H9 (cell line): ENCODE results near the gene DCX. TPM values are rescaled to one million over a fixed set of nuclear protein-coding genes. Genes with fewer than 3 reads are reported as not detected.

Experiments used
- DNase-seq: peaks from one replicate; pipeline ENCODE4 v3.0.0-alpha.2; 2017
- H2AFZ ChIP-seq: one replicate; pipeline ENCODE4 v1.6.1; 2013; ENCODE audit warnings: mild to moderate bottlenecking, low read length, control low read depth, moderate library complexity
- H2AK5ac ChIP-seq: 2 replicates; pipeline ENCODE4 v1.6.1; 2013; ENCODE audit warnings: low read length, control low read depth, mixed read lengths; ENCODE audit not compliant: insufficient read length
- H2BK120ac ChIP-seq: one replicate; pipeline ENCODE4 v1.6.1; 2013; ENCODE audit warnings: low read depth, mild to moderate bottlenecking, low read length, control low read depth, inconsistent platforms; ENCODE audit not compliant: poor library complexity, severe bottlenecking
- H2BK12ac ChIP-seq: 2 replicates; pipeline ENCODE4 v1.6.1; 2013; ENCODE audit warnings: low read length, control low read depth, mixed read lengths, low read depth; ENCODE audit not compliant: insufficient read length
- H2BK15ac ChIP-seq: 2 replicates; pipeline ENCODE4 v1.6.1; 2013; ENCODE audit warnings: low read depth, low read length, control low read depth
- H2BK20ac ChIP-seq: one replicate; pipeline ENCODE4 v1.6.1; 2013; ENCODE audit warnings: low read depth, mild to moderate bottlenecking, low read length, control low read depth, inconsistent platforms; ENCODE audit not compliant: poor library complexity, severe bottlenecking
- H2BK5ac ChIP-seq: 2 replicates; pipeline ENCODE4 v1.6.1; 2013; ENCODE audit warnings: low read length, control low read depth, mixed read lengths; ENCODE audit not compliant: insufficient read length
- H3K14ac ChIP-seq: 2 replicates; pipeline ENCODE4 v1.6.1; 2013; ENCODE audit warnings: low read length, control low read depth; ENCODE audit not compliant: insufficient read depth
- H3K18ac ChIP-seq: 2 replicates; pipeline ENCODE4 v1.6.1; 2013; ENCODE audit warnings: low read depth, mild to moderate bottlenecking, mixed read lengths, low read length, control low read depth; ENCODE audit not compliant: insufficient read length
- H3K23ac ChIP-seq: 2 replicates; pipeline ENCODE4 v1.6.1; 2013; ENCODE audit warnings: low read length, control low read depth, mixed read lengths, low read depth; ENCODE audit not compliant: insufficient read length
- H3K23me2 ChIP-seq: 2 replicates; pipeline ENCODE4 v1.6.1; 2013; ENCODE audit warnings: low read depth, mild to moderate bottlenecking, mixed read lengths, low read length, control low read depth; ENCODE audit not compliant: insufficient read length, poor library complexity, severe bottlenecking
- H3K27ac ChIP-seq: 2 replicates; pipeline ENCODE4 v1.5.1; 2013; ENCODE audit warnings: low read length, control low read depth, mixed read lengths, low read depth; ENCODE audit not compliant: insufficient read length
- H3K27me3 ChIP-seq: 2 replicates; pipeline ENCODE4 v1.6.1; 2013; ENCODE audit warnings: low read length, control low read depth, inconsistent platforms; ENCODE audit not compliant: insufficient read depth
- H3K4ac ChIP-seq: 2 replicates; pipeline ENCODE4 v1.6.1; 2013; ENCODE audit warnings: low read depth, mild to moderate bottlenecking, control low read depth, inconsistent platforms, low read length, moderate library complexity
- H3K4me1 ChIP-seq: 2 replicates; pipeline ENCODE4 v1.6.1; 2013; ENCODE audit warnings: low read length, control low read depth, inconsistent platforms; ENCODE audit not compliant: insufficient read depth
- H3K4me2 ChIP-seq: 2 replicates; pipeline ENCODE4 v1.6.1; 2013; ENCODE audit warnings: low read length, control low read depth, mixed read lengths; ENCODE audit not compliant: insufficient read length, insufficient read depth
- H3K56ac ChIP-seq: 2 replicates; pipeline ENCODE4 v1.6.1; 2013; ENCODE audit warnings: low read depth, mild to moderate bottlenecking, mixed read lengths, low read length, control low read depth; ENCODE audit not compliant: insufficient read length
- H3K79me1 ChIP-seq: 2 replicates; pipeline ENCODE4 v1.6.1; 2013; ENCODE audit warnings: low read depth, mild to moderate bottlenecking, moderate library complexity, low read length, control low read depth, inconsistent platforms; ENCODE audit not compliant: insufficient read depth, poor library complexity, severe bottlenecking
- H3K79me2 ChIP-seq: 2 replicates; pipeline ENCODE4 v1.6.1; 2013; ENCODE audit warnings: low read length, control low read depth, inconsistent platforms; ENCODE audit not compliant: insufficient read depth
- H3K9ac ChIP-seq: 2 replicates; pipeline ENCODE4 v1.6.1; 2013; ENCODE audit warnings: low read length, control low read depth, mixed read lengths; ENCODE audit not compliant: insufficient read length; ENCODE audit errors: extremely low read depth
- H3K9me3 ChIP-seq: one replicate; pipeline ENCODE4 v1.6.1; 2013; ENCODE audit warnings: low read depth, low read length, inconsistent platforms; ENCODE audit not compliant: control insufficient read depth
- H3T11ph ChIP-seq: one replicate; pipeline ENCODE4 v1.6.1; 2013; ENCODE audit warnings: mild to moderate bottlenecking, low read length, control low read depth, inconsistent platforms
- H4K20me1 ChIP-seq: one replicate; pipeline ENCODE4 v1.6.1; 2013; ENCODE audit not compliant: control insufficient read depth, insufficient read length, insufficient read depth
- H4K5ac ChIP-seq: 2 replicates; pipeline ENCODE4 v1.6.1; 2013; ENCODE audit warnings: low read depth, mild to moderate bottlenecking, mixed read lengths, low read length, control low read depth; ENCODE audit not compliant: insufficient read length
- H4K8ac ChIP-seq: replicated peaks from 2 replicates; pipeline ENCODE4 v1.6.1; 2013; ENCODE audit warnings: low read length, control low read depth, mixed read lengths, low read depth; ENCODE audit not compliant: insufficient read length
- H4K91ac ChIP-seq: 2 replicates; pipeline ENCODE4 v1.6.1; 2013; ENCODE audit warnings: low read depth, mild to moderate bottlenecking, moderate library complexity, mixed read lengths, low read length, control low read depth; ENCODE audit not compliant: insufficient read length
- H3K27ac Mint-ChIP-seq, 3 experiments: 2 replicates in 2 of 3; 3 replicates in 1 of 3; pipeline ENCODE4 v1.8.0; 2020 to 2021; ENCODE audit warnings: mixed read lengths in 3 of 3, mild to moderate bottlenecking in 1 of 3, moderate library complexity in 1 of 3
- H3K27me3 Mint-ChIP-seq: 2 replicates; pipeline ENCODE4 v1.8.0; 2021; ENCODE audit warnings: low read depth, mild to moderate bottlenecking, moderate library complexity, mixed read lengths
- H3K36me3 Mint-ChIP-seq, 3 experiments: 2 replicates in 2 of 3; 3 replicates in 1 of 3; pipeline ENCODE4 v1.8.0; 2020 to 2021; ENCODE audit warnings: low read depth in 3 of 3, mixed read lengths in 3 of 3; ENCODE audit not compliant: insufficient read depth in 1 of 3
- H3K4me1 Mint-ChIP-seq, 2 experiments: 2 replicates each; pipeline ENCODE4 v1.8.0; 2020; ENCODE audit warnings: mixed read lengths in 2 of 2
- H3K4me3 Mint-ChIP-seq, 2 experiments: 2 replicates in 1 of 2; 3 replicates in 1 of 2; pipeline ENCODE4 v1.8.0; 2020 to 2021; ENCODE audit warnings: mild to moderate bottlenecking in 2 of 2, mixed read lengths in 2 of 2, moderate library complexity in 1 of 2
- H3K9me3 Mint-ChIP-seq, 2 experiments: 2 replicates in 1 of 2; 3 replicates in 1 of 2; pipeline ENCODE4 v1.8.0; 2020; ENCODE audit warnings: mild to moderate bottlenecking in 2 of 2, mixed read lengths in 2 of 2, moderate library complexity in 1 of 2
- WGBS: extraction: QIAGEN DNeasy Blood & Tissue Kit; methylation state at CpG from one replicate; pipeline ENCODE4 v1.1.7; 2013; ENCODE audit warnings: missing lambda C conversion rate, low lambda C conversion rate, mixed read lengths; ENCODE audit not compliant: insufficient read length; ENCODE audit errors: extremely low coverage; 5-methylcytosine and 5-hydroxymethylcytosine counted together
- total RNA-seq: library from RNA; stranded (reverse); gene quantifications from 2 replicates; pipeline ENCODE4 v1.2.1, GENCODE V29; 2021
- TF ChIP-seq, protein P1 (sequence below): fragments of 200-600 bp; sonication (generic); conservative IDR thresholded peaks from 3 replicates; pipeline ENCODE4 v1.8.0; 2021; ENCODE audit warnings: antibody characterized with exemption, mild to moderate bottlenecking

The DCX gene
- total RNA-seq, 1 experiment from 2014 or later, result 2.0 TPM

DNA sequence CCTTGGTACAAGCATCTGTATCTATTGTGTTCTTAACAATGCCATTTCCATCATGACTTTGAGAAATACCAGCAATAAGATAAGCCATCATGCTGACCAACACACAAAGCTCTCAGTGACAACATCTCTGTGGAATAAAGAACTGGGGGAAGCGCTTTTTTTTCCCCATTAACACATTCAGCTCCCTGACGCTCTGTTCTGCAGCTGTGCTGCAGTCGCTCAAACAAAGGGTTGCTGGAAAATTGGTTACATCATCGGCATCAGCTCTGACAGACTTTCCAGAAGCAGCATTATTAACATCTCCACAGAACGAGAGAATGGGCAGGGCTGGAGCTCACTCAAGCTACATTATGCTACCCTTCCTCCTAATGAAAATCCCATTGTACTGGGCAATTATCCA lies 39.9 kb downstream of the DCX start:
- H3K18ac ChIP-seq, result no peak overlapping the region
- H4K5ac ChIP-seq, result no peak overlapping the region
- H3K56ac ChIP-seq, result no peak overlapping the region
- peaks cover 5% of the 10 kb centered on the region; the same call in 1 of the 2 replicates for H3K4me1 ChIP-seq
- no peak overlapping the region for H2AFZ ChIP-seq
- Mint-ChIP-seq H3K27me3 (no peaks in the 10 kb centered on the region), H3K4me3 (no peak overlapping the region), H3K27ac (no peak overlapping the region), H3K9me3 (no peaks in the 10 kb centered on the region), H3K4me1 (peaks cover 35 to 49% of the 10 kb centered on the region in 2 experiments), H3K36me3 (no peaks in the 10 kb centered on the region)
- H2BK12ac ChIP-seq, result no peak overlapping the region
- H2BK120ac ChIP-seq, result no peak overlapping the region
- WGBS, result no CpG with 5 or more reads among the region's 5 CpGs
- no peak overlapping the region for H4K91ac ChIP-seq
- H2AK5ac ChIP-seq, result no peak overlapping the region
- H2BK15ac ChIP-seq, result no peak overlapping the region
- H3K4me2 ChIP-seq, result no peak overlapping the region
- no peak overlapping the region for H3K4ac ChIP-seq
- H3K79me1 ChIP-seq, result no peaks in the 10 kb centered on the region
- no peak overlapping the region for H3K27ac ChIP-seq
- H4K8ac ChIP-seq, result no peak overlapping the region
- no peak overlapping the region for H2BK5ac ChIP-seq
- no peak overlapping the region for H3K14ac ChIP-seq
- H3K9me3 ChIP-seq, result no peaks in the 10 kb centered on the region
- H3K79me2 ChIP-seq, result no peaks in the 10 kb centered on the region
- no peaks in the 10 kb centered on the region for H4K20me1 ChIP-seq
- TF ChIP-seq, protein P1, sequence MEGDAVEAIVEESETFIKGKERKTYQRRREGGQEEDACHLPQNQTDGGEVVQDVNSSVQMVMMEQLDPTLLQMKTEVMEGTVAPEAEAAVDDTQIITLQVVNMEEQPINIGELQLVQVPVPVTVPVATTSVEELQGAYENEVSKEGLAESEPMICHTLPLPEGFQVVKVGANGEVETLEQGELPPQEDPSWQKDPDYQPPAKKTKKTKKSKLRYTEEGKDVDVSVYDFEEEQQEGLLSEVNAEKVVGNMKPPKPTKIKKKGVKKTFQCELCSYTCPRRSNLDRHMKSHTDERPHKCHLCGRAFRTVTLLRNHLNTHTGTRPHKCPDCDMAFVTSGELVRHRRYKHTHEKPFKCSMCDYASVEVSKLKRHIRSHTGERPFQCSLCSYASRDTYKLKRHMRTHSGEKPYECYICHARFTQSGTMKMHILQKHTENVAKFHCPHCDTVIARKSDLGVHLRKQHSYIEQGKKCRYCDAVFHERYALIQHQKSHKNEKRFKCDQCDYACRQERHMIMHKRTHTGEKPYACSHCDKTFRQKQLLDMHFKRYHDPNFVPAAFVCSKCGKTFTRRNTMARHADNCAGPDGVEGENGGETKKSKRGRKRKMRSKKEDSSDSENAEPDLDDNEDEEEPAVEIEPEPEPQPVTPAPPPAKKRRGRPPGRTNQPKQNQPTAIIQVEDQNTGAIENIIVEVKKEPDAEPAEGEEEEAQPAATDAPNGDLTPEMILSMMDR, result no peak
- no peaks in the 10 kb centered on the region for H3K27me3 ChIP-seq
- no peaks in the 10 kb centered on the region for H3K23me2 ChIP-seq
- no peak overlapping the region for H2BK20ac ChIP-seq
- H3K9ac ChIP-seq, result no peak overlapping the region
- no peak overlapping the region for H3K23ac ChIP-seq
- no peak for DNase-seq
- H3T11ph ChIP-seq, result no peak overlapping the region
